GM23338 (cell line): ENCODE measurements around the gene PA2G4. TPM values are rescaled to one million over a fixed set of nuclear protein-coding genes. Genes with fewer than 3 reads are reported as not detected.

ENCODE experiments used
- ATAC-seq: fragments of 200-7000 bp; cut with Tn5 transposase; 3 replicates; pipeline ENCODE4 v1.9.1; 2020
- DNase-seq: peaks from one replicate; pipeline ENCODE4 v3.0.0-alpha.2; 2015; ENCODE audit warnings: low spot score
- H2AFZ ChIP-seq: fragments of 200-600 bp; sonication (generic); 2 replicates; pipeline ENCODE4 v1.8.0; 2016; ENCODE audit warnings: antibody characterized with exemption, mild to moderate bottlenecking, moderate library complexity
- H3F3A ChIP-seq: fragments of 200-600 bp; sonication (generic); replicated peaks from 2 replicates; pipeline ENCODE4 v1.8.0; 2017; ENCODE audit warnings: antibody characterized with exemption, mixed run types, low read depth
- H3K27ac ChIP-seq: fragments of 200-600 bp; sonication (generic); 2 replicates; pipeline ENCODE4 v1.6.1; 2016; ENCODE audit warnings: low read depth
- H3K27me3 ChIP-seq: fragments of 200-600 bp; sonication (generic); 2 replicates; pipeline ENCODE4 v1.8.0; 2016; ENCODE audit warnings: mild to moderate bottlenecking, mixed run types, moderate library complexity; ENCODE audit not compliant: insufficient read depth
- H3K36me3 ChIP-seq: fragments of 200-600 bp; sonication (generic); 2 replicates; pipeline ENCODE4 v1.8.0; 2016; ENCODE audit warnings: mild to moderate bottlenecking; ENCODE audit not compliant: insufficient read depth
- H3K4me1 ChIP-seq: fragments of 200-600 bp; sonication (generic); 2 replicates; pipeline ENCODE4 v1.8.0; 2016; ENCODE audit warnings: mild to moderate bottlenecking, moderate library complexity; ENCODE audit not compliant: insufficient read depth
- H3K4me2 ChIP-seq: fragments of 200-600 bp; sonication (generic); 2 replicates; pipeline ENCODE4 v1.7.1; 2017; ENCODE audit warnings: mixed run types
- H3K4me3 ChIP-seq: fragments of 200-600 bp; sonication (generic); 2 replicates; pipeline ENCODE4 v1.6.1; 2016; ENCODE audit warnings: mixed run types
- H3K79me2 ChIP-seq: fragments of 200-600 bp; sonication (generic); replicated peaks from 2 replicates; pipeline ENCODE4 v1.8.0; 2017; ENCODE audit warnings: mild to moderate bottlenecking; ENCODE audit not compliant: insufficient read depth
- H3K9me2 ChIP-seq: fragments of 200-600 bp; sonication (generic); 2 replicates; pipeline ENCODE4 v1.8.0; 2017; ENCODE audit not compliant: insufficient read depth
- H4K20me1 ChIP-seq: fragments of 200-600 bp; sonication (generic); replicated peaks from 2 replicates; pipeline ENCODE4 v1.8.0; 2017; ENCODE audit warnings: mild to moderate bottlenecking; ENCODE audit not compliant: insufficient read depth
- H3K27ac Mint-ChIP-seq: 2 replicates; pipeline ENCODE4 v1.8.0; 2020; ENCODE audit warnings: inconsistent platforms, mild to moderate bottlenecking, moderate library complexity, mixed read lengths
- H3K27me3 Mint-ChIP-seq: 3 replicates; pipeline ENCODE4 v1.8.0; 2022; ENCODE audit warnings: low read depth, mild to moderate bottlenecking, moderate library complexity, mixed read lengths, inconsistent platforms; ENCODE audit not compliant: insufficient read depth, poor library complexity
- H3K36me3 Mint-ChIP-seq: 3 replicates; pipeline ENCODE4 v1.8.0; 2021; ENCODE audit warnings: low read depth, mild to moderate bottlenecking, inconsistent platforms, moderate library complexity, mixed read lengths
- H3K4me1 Mint-ChIP-seq: 3 replicates; pipeline ENCODE4 v1.8.0; 2020; ENCODE audit warnings: mild to moderate bottlenecking, inconsistent platforms, mixed read lengths
- H3K4me3 Mint-ChIP-seq: 3 replicates; pipeline ENCODE4 v1.8.0; 2021; ENCODE audit warnings: moderate library complexity, mild to moderate bottlenecking, inconsistent platforms, mixed read lengths
- H3K9me3 Mint-ChIP-seq: 3 replicates; pipeline ENCODE4 v1.8.0; 2020; ENCODE audit warnings: moderate library complexity, mild to moderate bottlenecking, inconsistent platforms, mixed read lengths
- CREB1 ChIP-seq: fragments of 250-450 bp; sonication (Bioruptor Pico); IDR thresholded peaks from 2 replicates; pipeline ENCODE4 v1.5.0; 2020; ENCODE audit warnings: low read depth, mild to moderate bottlenecking, moderate library complexity
- EZH2 ChIP-seq: fragments of 200-600 bp; sonication (generic); IDR thresholded peaks from one replicate; pipeline ENCODE4 v1.8.0; 2017; ENCODE audit warnings: antibody characterized with exemption, mild to moderate bottlenecking, low read depth; ENCODE audit not compliant: unreplicated experiment
- EZH2phosphoT487 ChIP-seq: fragments of 200-600 bp; sonication (generic); IDR thresholded peaks from one replicate; pipeline ENCODE4 v1.8.1; 2018; ENCODE audit warnings: antibody characterized with exemption; ENCODE audit not compliant: unreplicated experiment
- NANOG ChIP-seq: IDR thresholded peaks from 2 replicates; pipeline ENCODE4 v1.6.1; 2016; ENCODE audit warnings: antibody characterized with exemption, borderline replicate concordance
- STAT1 ChIP-seq: IDR thresholded peaks from one replicate; pipeline ENCODE4 v1.6.1; 2016; ENCODE audit warnings: antibody characterized with exemption; ENCODE audit not compliant: unreplicated experiment
- ZNF114 ChIP-seq: fragments of 250-450 bp; sonication (Bioruptor Pico); IDR thresholded peaks from 2 replicates; pipeline ENCODE4 v1.5.0; 2020; ENCODE audit warnings: mild to moderate bottlenecking, moderate library complexity
- ZNF331 ChIP-seq: fragments of 250-450 bp; sonication (Bioruptor Pico); IDR thresholded peaks from 2 replicates; pipeline ENCODE4 v1.5.0; 2020; ENCODE audit warnings: low read depth, mild to moderate bottlenecking, moderate library complexity
- polyA plus RNA-seq: library from polyadenylated mRNA; unstranded; fragments of >200 nt; fragmentation: Nextera tagmentation; extraction: Ambion mirVana; gene quantifications from 2 replicates; pipeline ENCODE4 v1.2.1, GENCODE V29; 2016
- total RNA-seq: library from RNA; depleted of rRNA; stranded (reverse); fragments of >200 nt; shearing (Covaris generic); gene quantifications from 2 replicates; pipeline ENCODE4 v1.2.3, GENCODE V29; 2014
- TF ChIP-seq, protein P1 (sequence below): IDR thresholded peaks from one replicate; pipeline ENCODE4 v1.6.1; 2018; ENCODE audit warnings: antibody characterized with exemption; ENCODE audit not compliant: unreplicated experiment
- TF ChIP-seq, protein P2 (sequence below): fragments of 250-450 bp; sonication (Bioruptor Pico); IDR thresholded peaks from 2 replicates; pipeline ENCODE4 v1.5.0; 2020; ENCODE audit warnings: mild to moderate bottlenecking, moderate library complexity
- TF ChIP-seq, protein P3 (sequence below), 2 experiments: fragments of 200-600 bp in 1 of 2; sonication (generic) in 1 of 2; conservative IDR thresholded peaks; 2 replicates each; pipeline versions ENCODE4 v1.5.1 to v1.6.1; 2016 to 2017; ENCODE audit warnings: antibody characterized with exemption in 2 of 2, low read depth in 2 of 2, mild to moderate bottlenecking in 2 of 2, moderate library complexity in 1 of 2

The PA2G4 gene
- total and polyA plus RNA-seq, 2 experiments from 2014 or later: 237 to 373 TPM

DNA sequence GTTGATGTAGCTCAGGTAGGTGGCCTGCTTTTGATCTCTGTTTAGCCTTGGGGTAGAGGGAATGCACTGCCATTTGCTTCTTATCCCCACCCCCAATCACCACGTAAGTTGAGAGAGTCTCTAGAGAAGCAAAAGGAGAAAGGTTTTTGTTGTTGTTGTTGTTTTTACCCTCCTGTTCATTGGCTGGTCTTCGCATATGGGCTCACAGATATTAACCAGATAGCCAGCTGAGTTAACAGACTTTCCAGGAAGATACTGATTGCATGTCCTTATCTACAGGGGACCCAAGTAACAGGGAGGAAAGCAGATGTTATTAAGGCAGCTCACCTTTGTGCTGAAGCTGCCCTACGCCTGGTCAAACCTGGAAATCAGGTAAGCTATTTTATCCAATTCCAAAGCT, 2.9 kb downstream of the PA2G4 start:
- TF ChIP-seq STAT1: no peak
- TF ChIP-seq EZH2: no peak
- peaks cover 51% of the 10 kb centered on the region for H3K36me3 ChIP-seq
- Mint-ChIP-seq H3K36me3 (peaks cover 79% of the 10 kb centered on the region), H3K4me1 (peaks cover 21% of the 10 kb centered on the region), H3K27ac (no peak overlapping the region), H3K27me3 (peaks cover 14% of the 10 kb centered on the region), H3K9me3 (no peaks in the 10 kb centered on the region), H3K4me3 (peak overlapping the region; percentile 47; the same call in 2 of the 3 replicates)
- H3K4me1 ChIP-seq: peaks cover 22% of the 10 kb centered on the region
- ATAC-seq (no peak), DNase-seq (no peak)
- no peaks in the 10 kb centered on the region for H3K27me3 ChIP-seq
- peak overlapping the region; percentile 73; the same call in 1 of the 2 replicates for H3K27ac ChIP-seq
- H3K9me2 ChIP-seq: no peaks in the 10 kb centered on the region
- peaks cover 56% of the 10 kb centered on the region for H3F3A ChIP-seq
- H3K4me2 ChIP-seq: no peak overlapping the region
- peaks cover 36% of the 10 kb centered on the region for H3K79me2 ChIP-seq
- peaks cover 24% of the 10 kb centered on the region for H4K20me1 ChIP-seq
- no peak overlapping the region for H3K4me3 ChIP-seq
- H2AFZ ChIP-seq: no peak overlapping the region

DNA sequence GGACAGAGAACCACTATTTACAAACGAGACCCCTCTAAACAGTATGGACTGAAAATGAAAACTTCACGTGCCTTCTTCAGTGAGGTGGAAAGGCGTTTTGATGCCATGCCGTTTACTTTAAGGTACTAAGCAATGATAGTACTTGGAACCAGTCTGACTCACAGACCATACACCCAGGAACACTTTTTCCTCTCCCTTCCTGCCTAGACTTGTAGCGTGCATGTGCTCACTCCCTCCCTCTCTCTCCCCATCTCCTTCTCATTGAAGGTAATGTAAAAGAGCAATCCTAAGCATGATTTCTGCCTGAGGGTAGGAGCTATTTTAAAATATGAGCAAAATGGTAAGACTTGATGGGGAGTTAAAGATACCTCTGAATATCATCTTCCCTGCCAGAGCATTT, 6.2 kb downstream of the PA2G4 start:
- Mint-ChIP-seq H3K4me1 (peaks cover 17% of the 10 kb centered on the region), H3K9me3 (no peaks in the 10 kb centered on the region), H3K4me3 (no peak overlapping the region; the same call in 2 of the 3 replicates), H3K36me3 (peaks cover 87% of the 10 kb centered on the region), H3K27ac (no peak overlapping the region), H3K27me3 (peaks cover 3% of the 10 kb centered on the region)
- Histone ChIP-seq H2AFZ (no peak overlapping the region), H3K9me2 (no peaks in the 10 kb centered on the region), H3K4me3 (no peak overlapping the region), H4K20me1 (peaks cover 19% of the 10 kb centered on the region), H3K27me3 (no peaks in the 10 kb centered on the region), H3K4me2 (no peak overlapping the region), H3K79me2 (peaks cover 25% of the 10 kb centered on the region), H3K27ac (no peak overlapping the region), H3F3A (peaks cover 56% of the 10 kb centered on the region), H3K4me1 (peaks cover 12% of the 10 kb centered on the region), H3K36me3 (peaks cover 51% of the 10 kb centered on the region)
- ATAC-seq: no peak
- DNase-seq: no peak
- TF ChIP-seq ZNF114 (no peak), CREB1 (CRISPR knock-in tag) (no peak), EZH2phosphoT487 (no peak), ZNF331 (CRISPR knock-in tag) (no peak), NANOG (no peak)
- TF ChIP-seq, protein P1, sequence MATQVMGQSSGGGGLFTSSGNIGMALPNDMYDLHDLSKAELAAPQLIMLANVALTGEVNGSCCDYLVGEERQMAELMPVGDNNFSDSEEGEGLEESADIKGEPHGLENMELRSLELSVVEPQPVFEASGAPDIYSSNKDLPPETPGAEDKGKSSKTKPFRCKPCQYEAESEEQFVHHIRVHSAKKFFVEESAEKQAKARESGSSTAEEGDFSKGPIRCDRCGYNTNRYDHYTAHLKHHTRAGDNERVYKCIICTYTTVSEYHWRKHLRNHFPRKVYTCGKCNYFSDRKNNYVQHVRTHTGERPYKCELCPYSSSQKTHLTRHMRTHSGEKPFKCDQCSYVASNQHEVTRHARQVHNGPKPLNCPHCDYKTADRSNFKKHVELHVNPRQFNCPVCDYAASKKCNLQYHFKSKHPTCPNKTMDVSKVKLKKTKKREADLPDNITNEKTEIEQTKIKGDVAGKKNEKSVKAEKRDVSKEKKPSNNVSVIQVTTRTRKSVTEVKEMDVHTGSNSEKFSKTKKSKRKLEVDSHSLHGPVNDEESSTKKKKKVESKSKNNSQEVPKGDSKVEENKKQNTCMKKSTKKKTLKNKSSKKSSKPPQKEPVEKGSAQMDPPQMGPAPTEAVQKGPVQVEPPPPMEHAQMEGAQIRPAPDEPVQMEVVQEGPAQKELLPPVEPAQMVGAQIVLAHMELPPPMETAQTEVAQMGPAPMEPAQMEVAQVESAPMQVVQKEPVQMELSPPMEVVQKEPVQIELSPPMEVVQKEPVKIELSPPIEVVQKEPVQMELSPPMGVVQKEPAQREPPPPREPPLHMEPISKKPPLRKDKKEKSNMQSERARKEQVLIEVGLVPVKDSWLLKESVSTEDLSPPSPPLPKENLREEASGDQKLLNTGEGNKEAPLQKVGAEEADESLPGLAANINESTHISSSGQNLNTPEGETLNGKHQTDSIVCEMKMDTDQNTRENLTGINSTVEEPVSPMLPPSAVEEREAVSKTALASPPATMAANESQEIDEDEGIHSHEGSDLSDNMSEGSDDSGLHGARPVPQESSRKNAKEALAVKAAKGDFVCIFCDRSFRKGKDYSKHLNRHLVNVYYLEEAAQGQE: no peak
- TF ChIP-seq, protein P2, sequence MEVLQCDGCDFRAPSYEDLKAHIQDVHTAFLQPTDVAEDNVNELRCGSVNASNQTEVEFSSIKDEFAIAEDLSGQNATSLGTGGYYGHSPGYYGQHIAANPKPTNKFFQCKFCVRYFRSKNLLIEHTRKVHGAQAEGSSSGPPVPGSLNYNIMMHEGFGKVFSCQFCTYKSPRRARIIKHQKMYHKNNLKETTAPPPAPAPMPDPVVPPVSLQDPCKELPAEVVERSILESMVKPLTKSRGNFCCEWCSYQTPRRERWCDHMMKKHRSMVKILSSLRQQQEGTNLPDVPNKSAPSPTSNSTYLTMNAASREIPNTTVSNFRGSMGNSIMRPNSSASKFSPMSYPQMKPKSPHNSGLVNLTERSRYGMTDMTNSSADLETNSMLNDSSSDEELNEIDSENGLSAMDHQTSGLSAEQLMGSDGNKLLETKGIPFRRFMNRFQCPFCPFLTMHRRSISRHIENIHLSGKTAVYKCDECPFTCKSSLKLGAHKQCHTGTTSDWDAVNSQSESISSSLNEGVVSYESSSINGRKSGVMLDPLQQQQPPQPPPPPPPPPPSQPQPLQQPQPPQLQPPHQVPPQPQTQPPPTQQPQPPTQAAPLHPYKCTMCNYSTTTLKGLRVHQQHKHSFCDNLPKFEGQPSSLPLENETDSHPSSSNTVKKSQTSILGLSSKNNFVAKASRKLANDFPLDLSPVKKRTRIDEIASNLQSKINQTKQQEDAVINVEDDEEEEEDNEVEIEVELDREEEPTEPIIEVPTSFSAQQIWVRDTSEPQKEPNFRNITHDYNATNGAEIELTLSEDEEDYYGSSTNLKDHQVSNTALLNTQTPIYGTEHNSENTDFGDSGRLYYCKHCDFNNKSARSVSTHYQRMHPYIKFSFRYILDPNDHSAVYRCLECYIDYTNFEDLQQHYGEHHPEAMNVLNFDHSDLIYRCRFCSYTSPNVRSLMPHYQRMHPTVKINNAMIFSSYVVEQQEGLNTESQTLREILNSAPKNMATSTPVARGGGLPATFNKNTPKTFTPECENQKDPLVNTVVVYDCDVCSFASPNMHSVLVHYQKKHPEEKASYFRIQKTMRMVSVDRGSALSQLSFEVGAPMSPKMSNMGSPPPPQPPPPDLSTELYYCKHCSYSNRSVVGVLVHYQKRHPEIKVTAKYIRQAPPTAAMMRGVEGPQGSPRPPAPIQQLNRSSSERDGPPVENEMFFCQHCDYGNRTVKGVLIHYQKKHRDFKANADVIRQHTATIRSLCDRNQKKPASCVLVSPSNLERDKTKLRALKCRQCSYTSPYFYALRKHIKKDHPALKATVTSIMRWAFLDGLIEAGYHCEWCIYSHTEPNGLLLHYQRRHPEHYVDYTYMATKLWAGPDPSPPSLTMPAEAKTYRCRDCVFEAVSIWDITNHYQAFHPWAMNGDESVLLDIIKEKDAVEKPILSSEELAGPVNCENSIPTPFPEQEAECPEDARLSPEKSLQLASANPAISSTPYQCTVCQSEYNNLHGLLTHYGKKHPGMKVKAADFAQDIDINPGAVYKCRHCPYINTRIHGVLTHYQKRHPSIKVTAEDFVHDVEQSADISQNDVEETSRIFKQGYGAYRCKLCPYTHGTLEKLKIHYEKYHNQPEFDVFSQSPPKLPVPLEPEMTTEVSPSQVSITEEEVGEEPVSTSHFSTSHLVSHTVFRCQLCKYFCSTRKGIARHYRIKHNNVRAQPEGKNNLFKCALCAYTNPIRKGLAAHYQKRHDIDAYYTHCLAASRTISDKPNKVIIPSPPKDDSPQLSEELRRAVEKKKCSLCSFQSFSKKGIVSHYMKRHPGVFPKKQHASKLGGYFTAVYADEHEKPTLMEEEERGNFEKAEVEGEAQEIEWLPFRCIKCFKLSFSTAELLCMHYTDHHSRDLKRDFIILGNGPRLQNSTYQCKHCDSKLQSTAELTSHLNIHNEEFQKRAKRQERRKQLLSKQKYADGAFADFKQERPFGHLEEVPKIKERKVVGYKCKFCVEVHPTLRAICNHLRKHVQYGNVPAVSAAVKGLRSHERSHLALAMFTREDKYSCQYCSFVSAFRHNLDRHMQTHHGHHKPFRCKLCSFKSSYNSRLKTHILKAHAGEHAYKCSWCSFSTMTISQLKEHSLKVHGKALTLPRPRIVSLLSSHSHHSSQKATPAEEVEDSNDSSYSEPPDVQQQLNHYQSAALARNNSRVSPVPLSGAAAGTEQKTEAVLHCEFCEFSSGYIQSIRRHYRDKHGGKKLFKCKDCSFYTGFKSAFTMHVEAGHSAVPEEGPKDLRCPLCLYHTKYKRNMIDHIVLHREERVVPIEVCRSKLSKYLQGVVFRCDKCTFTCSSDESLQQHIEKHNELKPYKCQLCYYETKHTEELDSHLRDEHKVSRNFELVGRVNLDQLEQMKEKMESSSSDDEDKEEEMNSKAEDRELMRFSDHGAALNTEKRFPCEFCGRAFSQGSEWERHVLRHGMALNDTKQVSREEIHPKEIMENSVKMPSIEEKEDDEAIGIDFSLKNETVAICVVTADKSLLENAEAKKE (CRISPR knock-in tag): no peak
- TF ChIP-seq, protein P3, sequence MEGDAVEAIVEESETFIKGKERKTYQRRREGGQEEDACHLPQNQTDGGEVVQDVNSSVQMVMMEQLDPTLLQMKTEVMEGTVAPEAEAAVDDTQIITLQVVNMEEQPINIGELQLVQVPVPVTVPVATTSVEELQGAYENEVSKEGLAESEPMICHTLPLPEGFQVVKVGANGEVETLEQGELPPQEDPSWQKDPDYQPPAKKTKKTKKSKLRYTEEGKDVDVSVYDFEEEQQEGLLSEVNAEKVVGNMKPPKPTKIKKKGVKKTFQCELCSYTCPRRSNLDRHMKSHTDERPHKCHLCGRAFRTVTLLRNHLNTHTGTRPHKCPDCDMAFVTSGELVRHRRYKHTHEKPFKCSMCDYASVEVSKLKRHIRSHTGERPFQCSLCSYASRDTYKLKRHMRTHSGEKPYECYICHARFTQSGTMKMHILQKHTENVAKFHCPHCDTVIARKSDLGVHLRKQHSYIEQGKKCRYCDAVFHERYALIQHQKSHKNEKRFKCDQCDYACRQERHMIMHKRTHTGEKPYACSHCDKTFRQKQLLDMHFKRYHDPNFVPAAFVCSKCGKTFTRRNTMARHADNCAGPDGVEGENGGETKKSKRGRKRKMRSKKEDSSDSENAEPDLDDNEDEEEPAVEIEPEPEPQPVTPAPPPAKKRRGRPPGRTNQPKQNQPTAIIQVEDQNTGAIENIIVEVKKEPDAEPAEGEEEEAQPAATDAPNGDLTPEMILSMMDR (conservative IDR thresholded peaks at IDR 0.05; ENCODE audit: low read depth in 2 of 2): no peak
